Pancreas (tissue), 10 donors: ENCODE results near the gene IPO13. TPM values are rescaled to one million over a fixed set of nuclear protein-coding genes. Genes with fewer than 3 reads are reported as not detected.
A peak's percentile ranks its signal among the peaks of the same experiment; 100 is the strongest.

Experiments used
- ATAC-seq, 4 donors: fragments of 200-7000 bp; cut with Tn5 transposase; one replicate each; pipeline versions ENCODE4 v1.8.0 to v1.9.1; 2020; ENCODE audit warnings: mild to moderate bottlenecking in 4 of 4, moderate library complexity in 4 of 4
- DNase-seq, 6 donors: peaks; one replicate each; pipeline ENCODE4 v3.0.0-alpha.2; 2020
- FAIRE-seq: peaks from 2 replicates; lab custom pipeline; 2012; peaks lifted over from hg19 to GRCh38; lab: Jason Lieb, UNC
- H3K27ac ChIP-seq, 4 donors: fragments of 200-600 bp; sonication (generic); 1 replicate in 3 of 4; 2 replicates in 1 of 4; pipeline versions ENCODE4 v1.5.0 to v1.8.0; 2020
- H3K27me3 ChIP-seq, 4 donors: fragments of 200-600 bp; one replicate each; pipeline ENCODE4 v1.8.0; 2021
- H3K36me3 ChIP-seq, 3 donors: fragments of 200-600 bp; sonication (generic) in 1 of 3; one replicate each; pipeline versions ENCODE4 v1.5.0 to v1.8.0; 2020 to 2021
- H3K4me1 ChIP-seq, 3 donors: fragments of 200-600 bp; one replicate each; pipeline ENCODE4 v1.8.0; 2021
- H3K4me3 ChIP-seq, 4 donors: fragments of 200-600 bp; sonication (generic) in 2 of 4; one replicate each; pipeline versions ENCODE4 v1.5.0 to v1.8.0; 2020 to 2021
- H3K9me3 ChIP-seq, 4 donors: fragments of 200-600 bp; one replicate each; pipeline ENCODE4 v1.8.0; 2021
- CTCF ChIP-seq, 4 donors: fragments of 200-600 bp; sonication (generic) in 3 of 4; IDR thresholded peaks; one replicate each; pipeline versions ENCODE4 v1.5.0 to v1.8.0; 2021; ENCODE audit warnings: antibody characterized with exemption in 4 of 4
- WGBS, 2 donors: extraction: QIAGEN DNeasy Blood & Tissue Kit; methylation state at CpG; one replicate each; pipeline ENCODE4 v1.1.7; 2013; 5-methylcytosine and 5-hydroxymethylcytosine counted together
- intact Hi-C, 3 donors: fragments of 100-400 bp; cut with DNase I; formaldehyde crosslinking; loops; one replicate each; pipeline versions ENCODE4 v1.11.1 to v1.14.2; 2022
- polyA plus RNA-seq, 2 donors: library from polyadenylated mRNA; stranded (reverse); fragments of 200-250 nt; gene quantifications; one replicate each; pipeline ENCODE4 v1.2.3, GENCODE V29; 2013
- total RNA-seq, 6 donors: library from RNA; stranded (reverse); fragmentation: NEBNext Ultra II Directional in 4 of 6; extraction: Animal tissue kit (Norgen Biotek cat#: 25700) in 4 of 6; gene quantifications; one replicate each; pipeline versions ENCODE4 v1.2.1 to v1.2.4, GENCODE V29; 2021 to 2023
- donor health status: healthy with polysubstance abuse.
- donor health status: DM: no; HTN: no; CAD: no; lungs with moderate emphysema.
- donor health status: DM: no; HTN: no; CAD: no.
- donor health status: control.
- donor health status: control.
- donor health status: Bipolar disorder and iron deficiency.
- donor health status: DM: yes; HTN: yes; CAD: no.
- donor health status: DM: no; HTN: no; CAD: no.
- donor health status: DM: no; HTN: no; CAD: no.
- donor health status: DM: yes; HTN: yes; CAD: no.

Gene IPO13
- total and polyA plus RNA-seq, 8 donors, result 6.7 to 24.3 (median 10.6) TPM

- no peak for ATAC-seq
These were observed 35.5 kb downstream of the IPO13 start for GRCh38 chr1:43982241-43982640.

GRCh38 chr1:43982808-43983207 is 36.1 kb downstream of the IPO13 start:
- intact Hi-C loops, result no loop called here
- no peak overlapping the region for H3K4me3 ChIP-seq
- no peaks in the 10 kb centered on the region for H3K36me3 ChIP-seq
- ATAC-seq (no peak), FAIRE-seq (no peak), DNase-seq (no peak)
- WGBS, 2 donors, result 84 to 86% methylated on average over 15 of the region's 15 CpGs
- H3K9me3 ChIP-seq, result no peaks in the 10 kb centered on the region
- no peaks in the 10 kb centered on the region for H3K27me3 ChIP-seq
- no peak for TF ChIP-seq CTCF (IDR thresholded peaks at IDR 0.05)
- H3K4me1 ChIP-seq, result peaks cover 0 to 9% (median 0%) of the 10 kb centered on the region in 3 donors
- H3K27ac ChIP-seq, result no peak overlapping the region

More at GRCh38 chr1:43982241-43982640, 35.5 kb downstream of the IPO13 start:
- no peaks in the 10 kb centered on the region for H3K36me3 ChIP-seq
- no peaks in the 10 kb centered on the region for H3K27me3 ChIP-seq
- 84 to 87% methylated on average over 8 of the region's 8 CpGs for WGBS, 2 donors
- no peak for TF ChIP-seq CTCF (IDR thresholded peaks at IDR 0.05)
- intact Hi-C loops, result no loop called here
- DNase-seq, result no peak
- no peaks in the 10 kb centered on the region for H3K9me3 ChIP-seq
- H3K4me1 ChIP-seq, result peaks cover 0 to 13% (median under 1%) of the 10 kb centered on the region in 3 donors
- no peak for FAIRE-seq
- H3K27ac ChIP-seq, result no peak overlapping the region
- no peak overlapping the region for H3K4me3 ChIP-seq

- Histone ChIP-seq H3K4me3 (no peak overlapping the region), H3K27ac (no peak overlapping the region), H3K4me1 (peaks cover 0 to 6% (median 0%) of the 10 kb centered on the region in 3 donors), H3K27me3 (no peaks in the 10 kb centered on the region), H3K9me3 (no peaks in the 10 kb centered on the region), H3K36me3 (no peaks in the 10 kb centered on the region)
- no peak for DNase-seq
- intact Hi-C loops, result no loop called here
- no peak for FAIRE-seq
- WGBS, 2 donors, result 79 to 84% methylated on average over 12 of the region's 12 CpGs
- no peak for ATAC-seq
- TF ChIP-seq CTCF (IDR thresholded peaks at IDR 0.05), result no peak
These were observed 36.6 kb downstream of the IPO13 start for GRCh38 chr1:43983253-43983899.

- TF ChIP-seq CTCF (IDR thresholded peaks at IDR 0.05), result no peak
- 88 to 90% methylated on average over 13 to 16 of the region's 16 CpGs for WGBS, 2 donors
- no peak for FAIRE-seq
These were observed 38.1 kb downstream of the IPO13 start for GRCh38 chr1:43984855-43985254.

GRCh38 chr1:43985984-43986595 is 39.3 kb downstream of the IPO13 start:
- no peak overlapping the region for H3K27ac ChIP-seq
- intact Hi-C loops, result no loop called here
- ATAC-seq (no peak), DNase-seq (no peak), FAIRE-seq (no peak)
- H3K27me3 ChIP-seq, result no peaks in the 10 kb centered on the region
- no peak overlapping the region for H3K4me3 ChIP-seq
- TF ChIP-seq CTCF (IDR thresholded peaks at IDR 0.05), result no peak
- H3K36me3 ChIP-seq, result no peaks in the 10 kb centered on the region
- H3K9me3 ChIP-seq, result no peaks in the 10 kb centered on the region
- peaks cover 0 to 6% (median 4%) of the 10 kb centered on the region in 3 donors for H3K4me1 ChIP-seq
- 56 to 68% methylated on average over 4 of the region's 4 CpGs for WGBS, 2 donors

More at GRCh38 chr1:43984855-43985254, 38.1 kb downstream of the IPO13 start:
- Histone ChIP-seq H3K36me3 (no peaks in the 10 kb centered on the region), H3K9me3 (no peaks in the 10 kb centered on the region), H3K4me1 (peaks cover 0 to 3% (median 0%) of the 10 kb centered on the region in 3 donors), H3K27me3 (no peaks in the 10 kb centered on the region), H3K27ac (no peak overlapping the region), H3K4me3 (no peak overlapping the region)
- ATAC-seq, result no peak
- intact Hi-C loops, result no loop called here
- DNase-seq, result peak in 1 of 6 donors; percentile 72
